ENCODE measurements around the gene PTCHD1.

The PTCHD1 gene

GRCh38 chrX:23356189-23356588 lies 21.5 kb downstream of the PTCHD1 start:
- no peak for DNase-seq (ENCODE audit: low read depth)

GRCh38 chrX:23364416-23364815 lies 29.8 kb downstream of the PTCHD1 start:
- DNase-seq (ENCODE audit: low read depth): no peak

GRCh38 chrX:23365541-23365940 lies 30.9 kb downstream of the PTCHD1 start:
- no peak for DNase-seq (ENCODE audit: low read depth)

GRCh38 chrX:23366914-23367313 lies 32.3 kb downstream of the PTCHD1 start:
- DNase-seq (ENCODE audit: low read depth): no peak

GRCh38 chrX:23369027-23369426 lies 34.4 kb downstream of the PTCHD1 start:
- no peak for DNase-seq (ENCODE audit: low read depth)

GRCh38 chrX:23372220-23372902 lies 37.7 kb downstream of the PTCHD1 start:
- DNase-seq (ENCODE audit: low read depth): no peak

GRCh38 chrX:23373129-23373804 lies 38.6 kb downstream of the PTCHD1 start:
- DNase-seq (ENCODE audit: low read depth): no peak

GRCh38 chrX:23374291-23374690 lies 39.6 kb downstream of the PTCHD1 start:
- no peak for DNase-seq (ENCODE audit: low read depth)

GRCh38 chrX:23376581-23376980 lies 41.9 kb downstream of the PTCHD1 start:
- DNase-seq (ENCODE audit: low read depth): no peak

GRCh38 chrX:23380581-23380980 lies 45.9 kb downstream of the PTCHD1 start:
- no peak for DNase-seq (ENCODE audit: low read depth)

- no peak for DNase-seq (ENCODE audit: low read depth)
These were observed 46.7 kb downstream of the PTCHD1 start for GRCh38 chrX:23381099-23382087.

- no peak for DNase-seq (ENCODE audit: low read depth)
These were observed 47.9 kb downstream of the PTCHD1 start for GRCh38 chrX:23382572-23382971.

- DNase-seq (ENCODE audit: low read depth): no peak
These were observed 48.8 kb downstream of the PTCHD1 start for GRCh38 chrX:23383411-23383810.

GRCh38 chrX:23385242-23385641 lies 50.6 kb downstream of the PTCHD1 start:
- DNase-seq (ENCODE audit: low read depth): no peak

- no peak for DNase-seq (ENCODE audit: low read depth)
These were observed 51.6 kb downstream of the PTCHD1 start for GRCh38 chrX:23386260-23386659.

- no peak for DNase-seq (ENCODE audit: low read depth)
These were observed 52.1 kb downstream of the PTCHD1 start for GRCh38 chrX:23386726-23387125.

GRCh38 chrX:23387550-23388184 lies 53.0 kb downstream of the PTCHD1 start:
- no peak for DNase-seq (ENCODE audit: low read depth)

- DNase-seq (ENCODE audit: low read depth): no peak
These were observed 54.6 kb downstream of the PTCHD1 start for GRCh38 chrX:23389196-23389792.

- no peak for DNase-seq (ENCODE audit: low read depth)
These were observed 56.3 kb downstream of the PTCHD1 start for GRCh38 chrX:23390979-23391378.

- no peak for DNase-seq (ENCODE audit: low read depth)
These were observed 57.5 kb downstream of the PTCHD1 start for GRCh38 chrX:23392195-23392594.

GRCh38 chrX:23394421-23394820 lies 59.8 kb downstream of the PTCHD1 start:
- no peak for DNase-seq (ENCODE audit: low read depth)

GRCh38 chrX:23396263-23396662 lies 61.6 kb downstream of the PTCHD1 start:
- no peak for DNase-seq (ENCODE audit: low read depth)

All from activated T-cell treated with anti-CD3 and anti-CD28 coated beads for 1 hour (primary cell).